Breast epithelium (tissue), 3 donors: ENCODE results near the gene LRRC59.

Experiments
- CTCF ChIP-seq, 3 donors: fragments of 450-650 bp; IDR thresholded peaks; one replicate each; pipeline ENCODE4 v1.5.1; 2016 to 2017; ENCODE audit warnings: antibody characterized with exemption in 3 of 3, mild to moderate bottlenecking in 3 of 3, moderate library complexity in 3 of 3
- POLR2A ChIP-seq: fragments of 450-650 bp; IDR thresholded peaks from one replicate; pipeline ENCODE4 v1.6.1; 2016; ENCODE audit warnings: antibody characterized with exemption, mild to moderate bottlenecking, moderate library complexity
- POLR2AphosphoS5 ChIP-seq, 3 donors: sonication (generic); formaldehyde crosslinking; IDR thresholded peaks; one replicate each; pipeline ENCODE4 v1.6.1; 2017; ENCODE audit warnings: antibody characterized with exemption in 3 of 3

GRCh38 chr17:50420419-50421112, 23.2 kb upstream of the LRRC59 start:
- TF ChIP-seq CTCF (IDR thresholded peaks at IDR 0.05) (no peak), POLR2A (no peak), POLR2AphosphoS5 (IDR thresholded peaks at IDR 0.05) (no peak)
